Uterus (tissue), 2 donors: ENCODE results near the gene NUDT4.

Experiments
- POLR2A ChIP-seq, 2 donors: fragments of 450-650 bp; IDR thresholded peaks; one replicate each; pipeline ENCODE4 v1.6.1; 2016; ENCODE audit warnings: antibody characterized with exemption in 2 of 2, mild to moderate bottlenecking in 1 of 2, moderate library complexity in 1 of 2
- TF ChIP-seq, protein P1 (sequence below), 4 experiments: fragments of 200-600 bp in 2 of 4; fragments of 450-650 bp in 2 of 4; sonication (generic) in 2 of 4; IDR thresholded peaks; one replicate each; pipeline ENCODE4 v1.5.1; 2016 to 2019; ENCODE audit warnings: antibody characterized with exemption in 4 of 4, mild to moderate bottlenecking in 2 of 4, moderate library complexity in 1 of 4

DNA sequence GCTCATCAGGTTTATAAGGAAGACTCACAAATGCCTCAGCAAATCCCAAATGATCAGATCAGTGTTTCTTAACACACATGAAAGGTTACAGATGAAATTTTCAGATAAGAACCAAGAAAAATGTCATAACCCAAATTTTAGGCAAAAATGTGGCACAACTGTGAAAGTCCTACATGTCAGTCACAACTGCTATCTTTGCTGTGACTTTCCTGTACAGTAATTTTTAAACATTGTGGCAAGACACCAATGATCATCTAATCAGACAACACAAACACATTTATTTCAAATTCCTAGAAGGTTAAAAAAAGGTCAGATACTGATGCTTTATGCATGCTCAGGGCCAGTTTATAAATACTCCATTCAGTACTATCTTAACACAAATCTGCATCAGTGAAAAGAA is 31.1 kb downstream of the NUDT4 start:
- no peak for TF ChIP-seq POLR2A (IDR thresholded peaks at IDR 0.05)
- TF ChIP-seq, protein P1, sequence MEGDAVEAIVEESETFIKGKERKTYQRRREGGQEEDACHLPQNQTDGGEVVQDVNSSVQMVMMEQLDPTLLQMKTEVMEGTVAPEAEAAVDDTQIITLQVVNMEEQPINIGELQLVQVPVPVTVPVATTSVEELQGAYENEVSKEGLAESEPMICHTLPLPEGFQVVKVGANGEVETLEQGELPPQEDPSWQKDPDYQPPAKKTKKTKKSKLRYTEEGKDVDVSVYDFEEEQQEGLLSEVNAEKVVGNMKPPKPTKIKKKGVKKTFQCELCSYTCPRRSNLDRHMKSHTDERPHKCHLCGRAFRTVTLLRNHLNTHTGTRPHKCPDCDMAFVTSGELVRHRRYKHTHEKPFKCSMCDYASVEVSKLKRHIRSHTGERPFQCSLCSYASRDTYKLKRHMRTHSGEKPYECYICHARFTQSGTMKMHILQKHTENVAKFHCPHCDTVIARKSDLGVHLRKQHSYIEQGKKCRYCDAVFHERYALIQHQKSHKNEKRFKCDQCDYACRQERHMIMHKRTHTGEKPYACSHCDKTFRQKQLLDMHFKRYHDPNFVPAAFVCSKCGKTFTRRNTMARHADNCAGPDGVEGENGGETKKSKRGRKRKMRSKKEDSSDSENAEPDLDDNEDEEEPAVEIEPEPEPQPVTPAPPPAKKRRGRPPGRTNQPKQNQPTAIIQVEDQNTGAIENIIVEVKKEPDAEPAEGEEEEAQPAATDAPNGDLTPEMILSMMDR (IDR thresholded peaks at IDR 0.05) = no peak
